ENCODE measurements around the gene WWOX.

DNA sequence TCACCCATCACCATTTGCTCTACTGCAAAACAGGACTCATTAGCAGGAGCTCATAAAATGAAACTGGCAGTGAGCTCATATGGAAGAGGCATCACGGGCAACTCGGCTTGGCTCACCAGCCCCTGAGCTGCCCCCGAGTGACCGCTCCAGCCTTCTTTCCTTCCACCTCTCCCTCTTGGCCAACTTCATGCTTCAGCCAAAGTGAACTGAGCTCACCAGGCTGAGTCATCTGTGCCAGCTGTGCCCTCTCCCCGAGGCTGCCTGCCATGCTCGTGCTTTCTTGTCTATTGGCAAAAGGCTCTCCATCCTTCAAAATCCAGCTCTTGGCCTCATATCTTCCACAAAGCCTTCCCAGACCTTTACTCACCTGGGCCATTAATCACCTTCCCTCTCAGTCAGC lies 391.4 kb downstream of the WWOX start:
- TF ChIP-seq, protein P1, sequence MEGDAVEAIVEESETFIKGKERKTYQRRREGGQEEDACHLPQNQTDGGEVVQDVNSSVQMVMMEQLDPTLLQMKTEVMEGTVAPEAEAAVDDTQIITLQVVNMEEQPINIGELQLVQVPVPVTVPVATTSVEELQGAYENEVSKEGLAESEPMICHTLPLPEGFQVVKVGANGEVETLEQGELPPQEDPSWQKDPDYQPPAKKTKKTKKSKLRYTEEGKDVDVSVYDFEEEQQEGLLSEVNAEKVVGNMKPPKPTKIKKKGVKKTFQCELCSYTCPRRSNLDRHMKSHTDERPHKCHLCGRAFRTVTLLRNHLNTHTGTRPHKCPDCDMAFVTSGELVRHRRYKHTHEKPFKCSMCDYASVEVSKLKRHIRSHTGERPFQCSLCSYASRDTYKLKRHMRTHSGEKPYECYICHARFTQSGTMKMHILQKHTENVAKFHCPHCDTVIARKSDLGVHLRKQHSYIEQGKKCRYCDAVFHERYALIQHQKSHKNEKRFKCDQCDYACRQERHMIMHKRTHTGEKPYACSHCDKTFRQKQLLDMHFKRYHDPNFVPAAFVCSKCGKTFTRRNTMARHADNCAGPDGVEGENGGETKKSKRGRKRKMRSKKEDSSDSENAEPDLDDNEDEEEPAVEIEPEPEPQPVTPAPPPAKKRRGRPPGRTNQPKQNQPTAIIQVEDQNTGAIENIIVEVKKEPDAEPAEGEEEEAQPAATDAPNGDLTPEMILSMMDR (IDR thresholded peaks at IDR 0.05; ENCODE audit: borderline replicate concordance, extremely low read depth, low read length, poor library complexity, severe bottlenecking), result no peak
- TF ChIP-seq EZH2 (IDR thresholded peaks at IDR 0.05; ENCODE audit: borderline replicate concordance, low read depth, low read length, severe bottlenecking), result no peak
